Measurements from ENCODE around the gene SYNE2.

DNA sequence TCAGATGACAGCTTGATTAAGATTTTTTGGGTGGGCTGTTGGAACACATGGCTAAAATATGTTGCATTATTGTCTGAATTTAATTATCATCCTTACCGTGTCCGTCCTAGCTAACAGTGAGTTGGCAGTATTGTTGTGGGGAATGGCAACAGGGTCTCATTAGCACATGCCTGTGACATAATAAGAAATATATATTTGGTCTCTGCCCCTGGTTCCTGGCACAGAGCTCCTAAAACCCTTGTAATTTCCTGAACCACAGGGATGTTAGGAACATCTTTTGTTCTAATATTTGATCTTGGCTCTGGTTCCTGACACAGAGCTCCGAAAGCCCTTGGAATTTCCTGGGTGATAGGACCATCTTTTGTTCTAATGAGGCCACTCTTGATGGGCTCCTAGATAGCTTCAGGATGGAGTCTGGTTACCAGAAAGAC, 76.0 kb downstream of the SYNE2 start:
- TF ChIP-seq, protein P1, sequence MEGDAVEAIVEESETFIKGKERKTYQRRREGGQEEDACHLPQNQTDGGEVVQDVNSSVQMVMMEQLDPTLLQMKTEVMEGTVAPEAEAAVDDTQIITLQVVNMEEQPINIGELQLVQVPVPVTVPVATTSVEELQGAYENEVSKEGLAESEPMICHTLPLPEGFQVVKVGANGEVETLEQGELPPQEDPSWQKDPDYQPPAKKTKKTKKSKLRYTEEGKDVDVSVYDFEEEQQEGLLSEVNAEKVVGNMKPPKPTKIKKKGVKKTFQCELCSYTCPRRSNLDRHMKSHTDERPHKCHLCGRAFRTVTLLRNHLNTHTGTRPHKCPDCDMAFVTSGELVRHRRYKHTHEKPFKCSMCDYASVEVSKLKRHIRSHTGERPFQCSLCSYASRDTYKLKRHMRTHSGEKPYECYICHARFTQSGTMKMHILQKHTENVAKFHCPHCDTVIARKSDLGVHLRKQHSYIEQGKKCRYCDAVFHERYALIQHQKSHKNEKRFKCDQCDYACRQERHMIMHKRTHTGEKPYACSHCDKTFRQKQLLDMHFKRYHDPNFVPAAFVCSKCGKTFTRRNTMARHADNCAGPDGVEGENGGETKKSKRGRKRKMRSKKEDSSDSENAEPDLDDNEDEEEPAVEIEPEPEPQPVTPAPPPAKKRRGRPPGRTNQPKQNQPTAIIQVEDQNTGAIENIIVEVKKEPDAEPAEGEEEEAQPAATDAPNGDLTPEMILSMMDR (IDR thresholded peaks at IDR 0.05), result no peak
- TF ChIP-seq POLR2A (IDR thresholded peaks at IDR 0.05) (no peak), POLR2AphosphoS5 (IDR thresholded peaks at IDR 0.05) (no peak)

All from gastroesophageal sphincter (tissue), 3 donors.